ENCODE measurements around the gene OSBPL5.
A peak's percentile ranks its signal among the peaks of the same experiment; 100 is the strongest.
"Not testable (repeated sequence)": the region's sequence is repeated elsewhere in the genome, so short reads cannot be mapped to it uniquely, and the experiment has no call there.

Gene OSBPL5

DNA sequence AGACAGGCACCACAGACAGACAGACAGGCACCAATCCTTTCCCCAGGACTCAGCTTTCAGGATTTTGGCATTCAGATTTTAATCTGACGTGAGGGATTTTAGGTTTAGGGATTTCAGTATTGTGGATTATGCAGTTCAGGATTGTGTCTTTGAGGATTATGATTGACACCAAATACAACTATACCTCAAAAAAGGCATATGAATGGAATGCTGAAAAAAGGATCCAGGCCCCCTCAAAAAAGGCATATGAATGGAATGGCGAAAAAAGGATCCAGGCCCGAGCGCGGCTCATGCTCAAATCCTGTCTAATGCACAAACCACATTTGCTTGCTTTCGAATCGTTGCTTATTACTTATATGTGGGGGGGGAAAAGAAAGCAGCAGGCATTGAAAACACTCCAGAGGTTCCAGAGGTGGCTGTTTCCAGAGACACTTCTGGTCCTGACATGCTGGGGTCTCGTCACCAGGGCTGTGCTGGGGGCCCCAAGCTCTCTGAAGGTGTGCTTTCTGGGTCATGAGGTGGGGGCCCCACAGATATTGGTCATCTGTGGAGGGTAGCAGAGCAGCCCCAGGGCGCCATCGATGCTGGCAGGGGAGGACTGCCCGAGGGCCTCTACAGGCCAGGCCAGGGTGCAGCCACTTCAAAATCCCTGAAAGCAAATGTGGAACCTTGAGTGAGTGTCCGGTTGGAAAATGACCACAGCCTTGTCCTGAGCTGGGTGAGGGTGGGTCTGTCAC is 16.8 kb upstream of the OSBPL5 start:
- DNase-seq (ENCODE audit: low spot score), result peak; percentile 3

DNA sequence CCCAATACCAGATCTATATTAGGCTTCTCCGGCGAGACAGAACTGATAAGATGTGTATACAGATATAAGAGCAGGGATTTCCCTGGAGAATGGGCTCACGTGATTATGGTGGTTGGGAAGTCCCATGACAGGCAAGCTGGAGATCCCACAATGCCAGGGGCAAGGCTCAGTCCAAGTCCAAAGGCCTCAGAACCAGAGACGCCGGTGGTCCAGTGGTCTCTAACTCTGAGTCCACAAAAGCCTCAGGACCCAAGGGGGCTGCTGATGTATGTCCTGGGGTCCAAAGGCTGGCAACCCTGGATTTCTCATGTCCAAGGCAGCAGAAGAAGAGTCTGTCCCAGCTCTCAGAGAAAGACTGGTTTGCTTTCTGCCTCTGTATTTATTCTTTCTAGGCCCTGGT is 15.8 kb upstream of the OSBPL5 start:
- DNase-seq (ENCODE audit: low spot score), result no peak

DNA sequence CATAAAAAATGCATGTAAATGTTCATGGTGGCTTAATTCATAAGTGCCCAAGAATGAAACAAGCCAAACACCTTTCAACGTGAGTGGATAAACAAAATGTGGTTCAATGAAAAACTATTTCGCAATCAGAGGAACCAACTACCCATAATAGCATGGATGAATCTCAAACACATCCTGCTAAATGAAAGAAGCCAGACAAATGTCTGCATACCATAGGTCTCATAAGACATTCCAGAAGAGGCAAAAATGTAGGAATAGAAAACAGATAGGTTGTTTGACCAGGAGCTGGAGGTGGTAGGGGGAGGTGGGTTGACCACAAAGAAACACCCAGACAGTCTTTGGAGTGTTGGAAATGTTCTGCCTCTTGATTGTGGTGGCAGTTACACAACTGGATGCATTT is 13.2 kb upstream of the OSBPL5 start:
- no peak for DNase-seq (ENCODE audit: low spot score)

DNA sequence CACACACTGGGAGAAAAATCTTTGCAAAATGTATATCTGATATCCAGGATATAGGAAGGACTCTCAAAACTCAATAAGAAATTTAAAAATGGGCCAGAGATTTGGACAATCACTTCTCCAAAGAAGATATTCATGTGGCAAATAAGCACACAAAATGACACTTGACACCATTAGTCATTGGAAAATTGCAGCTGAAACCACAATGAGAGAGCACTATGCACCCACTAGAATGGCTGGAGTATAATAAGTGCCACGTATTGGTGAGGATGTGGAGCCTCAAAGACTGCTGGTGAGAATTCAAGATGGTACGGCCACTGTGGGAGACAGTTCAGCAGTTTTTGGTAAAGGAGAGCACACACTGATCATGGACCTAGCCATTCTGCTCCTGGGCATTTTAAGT is 12.8 kb upstream of the OSBPL5 start:
- DNase-seq (ENCODE audit: low spot score), result no peak

- no peak for DNase-seq (ENCODE audit: low spot score)
Observed at GRCh38 chr11:3176487-3176886, 11.4 kb upstream of the OSBPL5 start.

GRCh38 chr11:3175194-3175593 is 10.1 kb upstream of the OSBPL5 start:
- no peak for DNase-seq (ENCODE audit: low spot score)

DNA sequence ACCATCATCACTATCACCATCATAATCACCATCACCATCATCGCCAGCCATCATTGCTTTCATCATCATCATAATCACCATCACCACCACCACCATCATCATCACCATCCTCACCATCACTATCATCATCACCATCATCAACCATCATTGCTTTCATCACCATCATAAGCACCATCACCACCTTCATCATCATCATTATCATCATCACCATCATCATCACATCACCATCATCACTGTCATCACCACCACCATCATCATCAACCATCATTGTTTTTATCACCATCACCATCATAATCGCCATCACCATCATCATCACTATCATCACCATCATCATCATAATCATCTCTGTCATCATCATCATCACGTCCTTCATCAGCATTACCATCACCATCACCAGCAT is 9.3 kb upstream of the OSBPL5 start:
- no peak for DNase-seq (ENCODE audit: low spot score)

- no peak for DNase-seq (ENCODE audit: low spot score)
Observed at GRCh38 chr11:3173795-3174194, 8.7 kb upstream of the OSBPL5 start.

DNA sequence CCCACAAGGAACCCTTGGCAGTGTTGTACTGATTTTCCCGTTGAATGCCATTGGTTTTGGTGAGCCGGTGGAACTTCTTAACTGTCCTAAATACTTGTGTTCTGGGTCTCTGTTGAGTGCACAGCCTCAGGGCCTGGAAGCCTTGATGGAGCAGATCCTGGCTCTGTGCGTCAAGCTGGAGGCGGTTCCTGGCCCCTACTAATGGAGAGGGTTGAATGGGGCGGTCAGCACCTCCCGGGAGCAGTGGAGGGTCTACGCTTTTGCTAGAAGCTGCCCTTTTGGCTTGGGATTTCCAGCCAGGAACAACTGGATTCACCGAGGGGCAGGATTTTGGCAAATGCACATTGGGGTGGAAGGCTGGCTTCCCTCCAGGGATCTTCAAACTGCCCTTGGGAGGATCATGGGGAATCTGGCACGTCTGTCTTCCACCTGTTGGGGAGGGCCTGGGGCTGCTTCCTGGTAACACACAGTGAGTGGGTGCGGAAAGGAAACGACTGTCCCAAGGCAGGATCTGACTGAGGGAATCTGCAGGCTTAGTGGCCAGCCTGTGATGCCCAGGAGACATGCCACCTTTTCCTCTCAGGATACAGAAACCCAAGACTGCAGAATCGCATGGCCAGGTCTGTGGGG is 6.9 kb upstream of the OSBPL5 start:
- DNase-seq (ENCODE audit: low spot score), result no peak

DNA sequence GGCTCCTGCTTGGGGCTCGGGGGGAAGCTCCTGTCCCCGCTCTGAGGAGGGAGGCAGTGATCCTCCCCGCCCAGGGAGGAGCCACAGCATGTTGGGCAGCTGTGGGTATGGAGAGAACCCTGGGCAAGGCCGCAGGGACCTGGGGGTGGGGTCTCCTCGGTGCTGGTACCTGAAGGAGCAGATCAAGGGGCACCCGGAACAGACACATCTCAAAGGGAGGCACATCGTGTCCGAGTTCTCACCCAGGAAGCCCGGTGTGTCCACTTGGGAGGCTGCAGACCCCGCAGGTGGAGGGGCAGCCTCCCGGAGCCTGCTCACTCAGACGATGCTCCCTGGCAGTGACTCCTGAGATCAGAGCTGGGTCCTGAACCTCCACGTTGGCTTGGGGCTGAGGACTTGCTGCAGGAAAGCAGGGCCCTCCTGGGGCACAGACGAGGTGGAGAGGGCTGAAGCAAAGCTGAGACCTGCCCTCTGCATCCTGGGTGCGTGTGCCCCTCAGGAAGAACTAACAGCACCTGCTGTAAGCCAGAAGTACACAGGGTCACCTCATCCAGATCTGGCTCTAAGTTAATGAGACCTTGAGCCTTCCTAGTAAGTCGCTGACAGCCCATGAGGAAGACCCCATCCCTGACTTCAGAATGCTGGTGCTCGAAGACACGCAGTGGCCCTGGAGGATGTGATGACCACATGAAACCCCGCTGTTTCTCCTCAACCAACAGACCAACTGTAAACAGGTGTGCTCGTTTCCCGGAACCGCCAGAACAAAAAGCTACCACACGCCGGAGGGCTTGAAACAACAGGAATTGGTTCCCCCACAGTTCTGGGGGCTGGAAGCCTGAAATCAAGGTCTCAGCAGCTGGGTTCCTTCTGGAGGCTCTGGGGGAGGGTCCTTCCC is 5.9 kb upstream of the OSBPL5 start:
- DNase-seq (ENCODE audit: low spot score), result no peak

- no peak for DNase-seq (ENCODE audit: low spot score)
Observed at GRCh38 chr11:3170044-3170755, 5.1 kb upstream of the OSBPL5 start.

DNA sequence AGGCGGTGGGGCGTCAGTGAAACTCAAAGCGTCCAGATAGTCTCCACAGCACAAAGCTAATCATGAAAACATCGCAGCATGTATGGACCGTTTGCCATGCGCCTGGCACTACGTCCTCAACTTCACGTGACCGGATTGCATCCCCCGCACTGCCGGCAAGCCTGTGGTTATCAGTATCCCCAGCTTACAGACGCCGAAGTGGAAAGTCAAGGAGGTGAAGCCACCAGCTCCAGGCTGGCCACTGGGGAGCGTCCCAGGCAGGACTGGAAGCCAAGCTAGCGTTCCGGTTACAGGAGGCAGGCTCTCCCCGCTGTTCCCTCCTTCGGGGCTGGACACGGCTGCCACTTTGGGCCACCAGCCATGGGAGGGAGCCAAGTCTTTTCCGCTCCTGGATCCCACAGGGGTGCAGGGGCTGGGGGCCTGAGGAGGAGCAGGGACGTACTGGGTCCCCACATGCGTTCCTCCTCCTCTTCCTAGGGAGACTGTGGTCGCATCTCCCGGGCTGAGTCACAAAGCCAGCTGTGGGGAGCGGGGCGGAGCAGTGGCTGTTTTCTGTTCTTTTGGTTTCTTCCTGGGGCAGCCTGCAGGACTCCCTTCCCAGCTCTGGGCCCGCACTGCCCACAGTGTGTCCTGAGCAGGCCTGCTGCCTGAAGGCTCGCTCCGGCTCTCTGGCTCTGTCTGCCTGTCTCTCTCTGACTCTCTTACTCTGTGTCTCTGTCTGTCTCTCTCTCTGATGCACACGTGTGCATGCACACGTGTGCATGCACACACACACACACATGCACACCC is 4.3 kb upstream of the OSBPL5 start:
- DNase-seq (ENCODE audit: low spot score), result no peak

- DNase-seq (ENCODE audit: low spot score), result not testable (repeated sequence)
Observed at GRCh38 chr11:3168742-3169254, 3.7 kb upstream of the OSBPL5 start.

DNA sequence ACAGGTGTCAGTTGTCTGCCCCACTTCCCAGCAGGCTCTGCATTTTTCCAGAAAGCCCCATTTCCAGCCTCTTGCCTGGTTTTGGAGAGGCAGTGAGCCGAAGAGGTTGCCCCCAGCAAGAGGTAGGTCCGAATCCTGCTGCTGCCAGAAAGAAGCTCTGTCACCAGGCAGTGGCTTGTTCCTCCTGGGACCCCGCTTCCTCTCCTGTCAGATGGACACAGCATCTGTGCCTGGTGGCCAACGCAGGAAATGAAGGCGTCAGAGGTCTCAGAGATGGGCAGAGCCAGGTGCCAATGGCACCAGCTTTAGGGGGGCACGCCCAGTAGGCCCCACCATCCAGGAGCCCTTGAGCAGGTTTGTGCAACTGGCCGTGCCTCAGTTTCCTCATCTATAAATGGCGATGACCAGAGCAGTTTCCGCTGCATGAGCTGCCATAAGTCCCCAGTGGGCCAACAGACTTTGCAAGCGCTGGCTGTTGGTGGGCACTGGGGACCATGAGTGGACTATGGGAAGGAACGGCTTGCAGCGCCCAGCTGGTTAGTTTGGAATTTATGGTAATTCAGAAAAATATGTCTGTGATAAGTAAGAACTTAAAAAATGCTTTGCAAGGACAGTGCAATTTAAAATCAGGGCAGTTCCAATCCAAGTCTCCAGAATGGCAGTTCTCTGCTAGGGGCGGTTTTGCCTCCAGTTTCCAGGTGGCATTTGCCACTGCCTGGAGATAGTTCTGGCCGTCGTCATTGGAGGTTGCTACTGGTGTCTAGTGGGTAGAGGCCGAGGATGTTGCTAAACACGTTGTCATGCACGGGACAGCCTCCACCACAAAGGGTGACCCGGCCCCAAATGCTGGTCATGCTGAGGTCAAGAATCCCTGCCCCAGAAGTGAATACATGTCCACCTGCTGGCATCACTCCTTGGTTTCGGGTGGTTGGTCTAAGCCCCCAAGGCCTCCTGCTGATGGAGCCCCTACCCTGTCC is 2.3 kb upstream of the OSBPL5 start:
- no peak for DNase-seq (ENCODE audit: low spot score)

DNA sequence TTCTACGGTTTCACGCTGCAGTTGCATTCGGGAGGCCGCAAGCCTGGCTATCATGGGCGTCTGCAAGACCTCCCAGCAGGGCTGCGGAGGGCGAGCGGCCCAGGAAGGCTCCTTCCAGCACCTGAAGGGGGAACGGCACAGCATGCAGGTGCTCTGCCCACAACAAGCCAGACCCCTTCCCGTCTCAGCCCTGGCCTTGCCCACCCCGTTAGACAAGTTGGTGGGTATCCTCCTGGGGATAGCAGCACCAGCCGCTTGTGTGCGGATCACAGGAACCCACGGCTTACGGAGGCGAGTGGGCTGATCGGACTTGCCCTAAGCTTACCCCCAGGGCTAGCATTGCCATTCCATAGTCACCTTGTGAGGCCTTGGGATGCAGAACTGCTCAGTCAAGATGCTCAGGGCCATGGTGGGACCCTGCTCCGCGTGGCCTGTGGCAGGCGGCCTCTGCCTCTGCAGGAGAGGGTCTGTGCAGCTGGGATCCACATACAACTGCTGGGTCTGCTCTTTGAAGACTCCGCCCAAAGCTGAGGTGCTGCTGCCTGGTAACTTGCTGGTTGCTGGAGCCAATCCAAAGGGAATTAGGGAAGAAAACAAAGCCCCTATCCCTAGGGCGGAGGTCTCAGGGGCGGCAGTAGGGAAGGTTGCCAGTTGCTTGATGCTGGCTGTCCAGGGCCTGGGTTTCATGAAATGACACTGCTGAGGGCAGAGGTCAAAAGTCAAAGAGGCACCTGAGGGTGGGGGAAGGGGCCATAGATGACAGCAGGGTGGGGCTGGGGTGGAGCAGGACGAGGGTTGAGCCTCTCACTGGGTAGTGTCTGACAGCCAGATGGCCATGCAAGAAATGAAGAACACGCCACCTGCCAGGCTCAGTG is 1.4 kb upstream of the OSBPL5 start:
- DNase-seq (ENCODE audit: low spot score), result peak; percentile 10

DNA sequence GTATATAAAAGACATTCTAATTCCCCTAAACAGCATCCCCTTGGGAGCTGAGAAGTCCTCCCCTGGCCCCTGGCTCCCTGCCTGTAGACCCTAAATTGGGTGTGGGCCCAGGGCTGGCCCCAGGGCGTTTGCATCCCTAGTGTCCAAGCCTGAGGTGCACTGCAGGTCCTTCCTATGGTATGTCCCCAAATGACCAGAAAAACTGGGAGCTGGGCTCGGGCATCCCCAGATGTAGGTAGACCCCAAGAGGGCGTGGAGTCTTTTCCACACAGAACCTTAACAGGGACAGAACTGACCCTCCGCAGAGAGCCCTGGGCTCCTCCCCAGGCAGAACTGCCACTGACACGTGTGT is 782 bp upstream of the OSBPL5 start:
- DNase-seq (ENCODE audit: low spot score), result peak; percentile 4

GRCh38 chr11:3164552-3165151 is 458 bp downstream of the OSBPL5 start:
- peak; percentile 6 for DNase-seq (ENCODE audit: low spot score)

GRCh38 chr11:3164138-3164551 is 965 bp downstream of the OSBPL5 start:
- peak; percentile 3 for DNase-seq (ENCODE audit: low spot score)
